Measurements from ENCODE around the gene APOD. TPM values are rescaled to one million over a fixed set of nuclear protein-coding genes. Genes with fewer than 3 reads are reported as not detected.

Gene APOD
- total and polyA plus RNA-seq, 8 donors: 33.0 to 941 (median 188) TPM

DNA sequence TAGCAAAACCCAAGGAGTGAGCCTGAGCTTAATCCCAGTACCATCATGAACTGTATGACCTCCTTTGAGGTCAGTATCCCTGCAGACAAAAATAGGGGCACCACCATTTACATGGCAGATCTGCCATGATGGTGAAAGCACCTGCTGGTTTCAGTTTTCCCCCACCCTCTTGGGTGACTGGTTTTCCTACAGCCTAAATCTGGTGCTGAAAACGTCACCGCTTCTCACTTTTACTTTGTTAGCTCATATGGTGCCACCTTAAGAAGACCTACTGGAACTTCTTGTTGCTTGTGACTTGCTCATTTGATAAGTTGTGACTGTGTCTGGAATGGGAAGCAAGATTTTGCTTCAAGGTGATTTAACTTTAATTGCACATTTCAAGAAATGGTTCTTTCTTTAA is 45.7 kb downstream of the APOD start:
- intact Hi-C loops (cut with DNase I; ENCODE audit: low total_unique reads): no loop called here
- H3K27ac ChIP-seq: no peak overlapping the region
- DNase-seq: no peak
- no peak overlapping the region for H3K4me3 ChIP-seq
- H3K9me3 ChIP-seq: no peaks in the 10 kb centered on the region
- TF ChIP-seq POLR2A (IDR thresholded peaks at IDR 0.05) (no peak), EP300 (IDR thresholded peaks at IDR 0.05) (no peak), POLR2AphosphoS5 (IDR thresholded peaks at IDR 0.05) (no peak)
- TF ChIP-seq, protein P1, sequence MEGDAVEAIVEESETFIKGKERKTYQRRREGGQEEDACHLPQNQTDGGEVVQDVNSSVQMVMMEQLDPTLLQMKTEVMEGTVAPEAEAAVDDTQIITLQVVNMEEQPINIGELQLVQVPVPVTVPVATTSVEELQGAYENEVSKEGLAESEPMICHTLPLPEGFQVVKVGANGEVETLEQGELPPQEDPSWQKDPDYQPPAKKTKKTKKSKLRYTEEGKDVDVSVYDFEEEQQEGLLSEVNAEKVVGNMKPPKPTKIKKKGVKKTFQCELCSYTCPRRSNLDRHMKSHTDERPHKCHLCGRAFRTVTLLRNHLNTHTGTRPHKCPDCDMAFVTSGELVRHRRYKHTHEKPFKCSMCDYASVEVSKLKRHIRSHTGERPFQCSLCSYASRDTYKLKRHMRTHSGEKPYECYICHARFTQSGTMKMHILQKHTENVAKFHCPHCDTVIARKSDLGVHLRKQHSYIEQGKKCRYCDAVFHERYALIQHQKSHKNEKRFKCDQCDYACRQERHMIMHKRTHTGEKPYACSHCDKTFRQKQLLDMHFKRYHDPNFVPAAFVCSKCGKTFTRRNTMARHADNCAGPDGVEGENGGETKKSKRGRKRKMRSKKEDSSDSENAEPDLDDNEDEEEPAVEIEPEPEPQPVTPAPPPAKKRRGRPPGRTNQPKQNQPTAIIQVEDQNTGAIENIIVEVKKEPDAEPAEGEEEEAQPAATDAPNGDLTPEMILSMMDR (IDR thresholded peaks at IDR 0.05): no peak
- peaks cover 3 to 68% (median 46%) of the 10 kb centered on the region in 4 donors for H3K4me1 ChIP-seq
- WGBS, 5 donors: 64 to 74% (median 66%) methylated on average over 2 of the region's 2 CpGs
- H3K27me3 ChIP-seq: no peaks in the 10 kb centered on the region
- H3K36me3 ChIP-seq: peaks cover 0 to 6% (median 0%) of the 10 kb centered on the region in 4 donors

DNA sequence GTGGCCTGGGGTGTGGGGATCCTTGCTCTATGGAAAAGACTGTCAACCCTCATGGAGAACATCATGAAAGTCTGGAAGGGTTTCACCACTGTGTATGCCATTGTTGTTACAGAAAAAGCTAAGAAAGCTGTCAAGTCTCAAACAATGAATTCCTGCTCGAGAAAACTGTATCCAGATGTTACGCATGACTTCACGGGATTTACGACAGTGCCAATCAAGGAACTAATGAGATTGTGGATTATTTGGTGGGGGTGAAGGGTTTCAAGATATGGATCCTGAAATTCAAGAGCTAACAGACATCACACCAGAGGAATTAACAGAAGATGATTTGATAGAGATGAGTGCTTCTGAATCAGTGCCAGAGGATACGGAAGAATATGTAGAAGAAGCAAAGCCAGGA is 48.4 kb downstream of the APOD start:
- peaks cover 9 to 56% (median 36%) of the 10 kb centered on the region in 4 donors for H3K4me1 ChIP-seq
- TF ChIP-seq, protein P1 (IDR thresholded peaks at IDR 0.05): no peak
- no peak for TF ChIP-seq EP300 (IDR thresholded peaks at IDR 0.05)
- TF ChIP-seq POLR2AphosphoS5 (IDR thresholded peaks at IDR 0.05): no peak
- no peak for TF ChIP-seq POLR2A (IDR thresholded peaks at IDR 0.05)
- no peak for DNase-seq
- no peaks in the 10 kb centered on the region for H3K9me3 ChIP-seq
- H3K36me3 ChIP-seq: peaks cover 0 to 6% (median 0%) of the 10 kb centered on the region in 4 donors
- H3K27me3 ChIP-seq: no peaks in the 10 kb centered on the region
- H3K27ac ChIP-seq: no peak overlapping the region
- intact Hi-C loops (cut with DNase I; ENCODE audit: low total_unique reads): no loop called here
- 89 to 96% (median 92%) methylated on average over 5 of the region's 5 CpGs for WGBS, 5 donors
- H3K4me3 ChIP-seq: no peak overlapping the region

DNA sequence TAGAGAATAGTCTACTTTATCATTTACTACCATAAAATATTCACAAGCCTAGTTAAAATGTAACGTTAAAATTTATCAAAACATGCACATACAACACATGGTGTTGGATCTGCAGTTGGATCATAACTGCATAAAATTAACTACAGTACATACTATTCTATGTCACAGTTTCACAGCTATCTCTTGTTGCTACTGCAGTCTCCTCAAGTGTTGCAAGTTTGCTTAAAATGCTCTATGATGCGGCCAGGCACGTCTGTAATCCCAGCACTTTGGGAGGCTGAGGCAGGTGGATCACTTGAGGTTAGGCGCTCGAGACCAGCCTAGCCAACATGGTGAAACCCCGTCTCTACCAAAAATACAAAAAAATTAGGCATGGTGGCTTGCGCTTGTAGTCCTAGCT is 50.9 kb downstream of the APOD start:
- intact Hi-C loops (cut with DNase I; ENCODE audit: low total_unique reads): no loop called here
- no peak for DNase-seq
- Histone ChIP-seq H3K27ac (no peak overlapping the region), H3K4me3 (no peak overlapping the region), H3K36me3 (peaks cover 0 to 14% (median 3%) of the 10 kb centered on the region in 4 donors), H3K27me3 (no peaks in the 10 kb centered on the region), H3K4me1 (peaks cover 0 to 36% (median 21%) of the 10 kb centered on the region in 4 donors), H3K9me3 (no peaks in the 10 kb centered on the region)
- WGBS, 5 donors: 85 to 90% (median 86%) methylated on average over 7 of the region's 7 CpGs
- no peak for TF ChIP-seq POLR2A (IDR thresholded peaks at IDR 0.05)
- no peak for TF ChIP-seq POLR2AphosphoS5 (IDR thresholded peaks at IDR 0.05)
- TF ChIP-seq, protein P1 (IDR thresholded peaks at IDR 0.05): no peak
- no peak for TF ChIP-seq EP300 (IDR thresholded peaks at IDR 0.05)

- peaks cover 0 to 18% (median 7%) of the 10 kb centered on the region in 4 donors for H3K36me3 ChIP-seq
- intact Hi-C loops (cut with DNase I; ENCODE audit: low total_unique reads): no loop called here
- WGBS, 5 donors: 61 to 80% (median 64%) methylated on average over 3 of the region's 3 CpGs
- no peaks in the 10 kb centered on the region for H3K9me3 ChIP-seq
- peaks cover 0 to 34% (median 21%) of the 10 kb centered on the region in 4 donors for H3K4me1 ChIP-seq
- no peak for TF ChIP-seq POLR2AphosphoS5 (IDR thresholded peaks at IDR 0.05)
- TF ChIP-seq EP300 (IDR thresholded peaks at IDR 0.05): no peak
- TF ChIP-seq POLR2A (IDR thresholded peaks at IDR 0.05): no peak
- TF ChIP-seq, protein P1 (IDR thresholded peaks at IDR 0.05): no peak
- no peak for DNase-seq
- no peaks in the 10 kb centered on the region for H3K27me3 ChIP-seq
- no peak overlapping the region for H3K4me3 ChIP-seq
- no peak overlapping the region for H3K27ac ChIP-seq
Observed at GRCh38 chr3:195532345-195532744, 51.4 kb downstream of the APOD start.
